Adrenal gland (tissue), 5 donors: ENCODE measurements around the gene USP2.

Experiments used
- POLR2A ChIP-seq, 2 donors: fragments of 450-650 bp; IDR thresholded peaks; one replicate each; pipeline ENCODE4 v1.6.1; 2017; ENCODE audit warnings: antibody characterized with exemption in 2 of 2, mild to moderate bottlenecking in 2 of 2, moderate library complexity in 1 of 2
- TF ChIP-seq, protein P1 (sequence below), 6 experiments: fragments of 450-650 bp in 4 of 6; fragments of 200-600 bp in 2 of 6; sonication (generic) in 1 of 6; IDR thresholded peaks; 1 replicate in 5 of 6; 2 replicates in 1 of 6; pipeline versions ENCODE4 v1.5.1 to v1.8.0; 2016 to 2021; ENCODE audit warnings: antibody characterized with exemption in 6 of 6, mild to moderate bottlenecking in 2 of 6, moderate library complexity in 1 of 6
- donor health status: DM: no; HTN: no; CAD: no.

DNA sequence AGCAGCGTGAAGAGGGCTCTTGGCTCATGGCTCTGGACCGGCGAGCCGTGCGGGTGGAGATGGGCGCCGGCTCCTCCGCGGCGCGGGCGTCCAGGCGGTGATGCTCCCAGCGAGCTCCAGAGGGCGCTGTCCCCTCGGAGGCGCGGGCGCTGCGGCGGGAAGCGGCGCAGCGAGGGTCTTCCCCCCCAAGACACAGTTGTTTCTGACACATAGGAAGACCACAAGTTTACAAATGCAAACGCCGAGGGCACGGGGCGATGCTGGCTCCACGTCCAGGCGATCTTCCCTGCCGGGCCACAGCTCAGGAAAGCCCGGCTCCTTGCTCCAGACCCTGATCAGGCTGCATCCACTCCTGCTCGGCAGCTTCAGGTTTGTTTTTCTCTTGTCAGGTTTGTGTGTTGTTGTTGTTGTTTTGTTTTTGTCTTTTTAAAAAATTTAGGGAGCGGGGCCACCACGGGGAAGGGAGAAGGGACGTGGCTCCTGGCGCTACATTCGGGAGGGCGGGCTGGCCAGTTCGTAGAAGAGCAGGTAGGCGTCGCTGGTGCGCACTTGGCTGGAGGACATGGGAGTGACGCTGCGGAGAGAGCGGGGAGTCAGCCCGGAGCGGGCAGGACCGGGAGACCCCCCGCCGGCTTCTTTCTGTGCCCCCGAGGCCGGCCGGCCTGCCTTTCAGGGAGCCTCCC, 25.0 kb downstream of the USP2 start:
- TF ChIP-seq, protein P1, sequence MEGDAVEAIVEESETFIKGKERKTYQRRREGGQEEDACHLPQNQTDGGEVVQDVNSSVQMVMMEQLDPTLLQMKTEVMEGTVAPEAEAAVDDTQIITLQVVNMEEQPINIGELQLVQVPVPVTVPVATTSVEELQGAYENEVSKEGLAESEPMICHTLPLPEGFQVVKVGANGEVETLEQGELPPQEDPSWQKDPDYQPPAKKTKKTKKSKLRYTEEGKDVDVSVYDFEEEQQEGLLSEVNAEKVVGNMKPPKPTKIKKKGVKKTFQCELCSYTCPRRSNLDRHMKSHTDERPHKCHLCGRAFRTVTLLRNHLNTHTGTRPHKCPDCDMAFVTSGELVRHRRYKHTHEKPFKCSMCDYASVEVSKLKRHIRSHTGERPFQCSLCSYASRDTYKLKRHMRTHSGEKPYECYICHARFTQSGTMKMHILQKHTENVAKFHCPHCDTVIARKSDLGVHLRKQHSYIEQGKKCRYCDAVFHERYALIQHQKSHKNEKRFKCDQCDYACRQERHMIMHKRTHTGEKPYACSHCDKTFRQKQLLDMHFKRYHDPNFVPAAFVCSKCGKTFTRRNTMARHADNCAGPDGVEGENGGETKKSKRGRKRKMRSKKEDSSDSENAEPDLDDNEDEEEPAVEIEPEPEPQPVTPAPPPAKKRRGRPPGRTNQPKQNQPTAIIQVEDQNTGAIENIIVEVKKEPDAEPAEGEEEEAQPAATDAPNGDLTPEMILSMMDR (IDR thresholded peaks at IDR 0.05): peak; percentile 80 to 97 (median 95)
- TF ChIP-seq POLR2A (IDR thresholded peaks at IDR 0.05): no peak
